Stomach (tissue), 9 donors: Measurements from ENCODE around the gene ULK1. TPM values are rescaled to one million over a fixed set of nuclear protein-coding genes. Genes with fewer than 3 reads are reported as not detected.

Source experiments
- DNase-seq, 2 donors: peaks; one replicate each; pipeline versions ENCODE4 v3.0.0 to v3.0.0-alpha.2; 2013 to 2019
- H3K27ac ChIP-seq, 5 donors: fragments of 200-600 bp in 4 of 5; sonication (generic) in 4 of 5; one replicate each; pipeline ENCODE4 v1.5.1; 2013 to 2019; ENCODE audit warnings: mild to moderate bottlenecking in 1 of 5, moderate library complexity in 1 of 5
- H3K27me3 ChIP-seq, 3 donors: fragments of 200-600 bp; sonication (generic); one replicate each; pipeline ENCODE4 v1.5.1; 2017 to 2019; ENCODE audit warnings: mixed run types in 1 of 3
- H3K36me3 ChIP-seq, 4 donors: fragments of 200-600 bp; sonication (generic); 1 replicate in 3 of 4; 2 replicates in 1 of 4; pipeline ENCODE4 v1.5.1; 2016 to 2019
- H3K4me1 ChIP-seq, 4 donors: fragments of 200-600 bp; sonication (generic); one replicate each; pipeline ENCODE4 v1.5.1; 2016 to 2019
- H3K4me3 ChIP-seq, 4 donors: fragments of 200-600 bp; sonication (generic) in 3 of 4; one replicate each; pipeline ENCODE4 v1.5.1; 2016 to 2019; ENCODE audit warnings: mild to moderate bottlenecking in 1 of 4
- H3K9me3 ChIP-seq, 4 donors: fragments of 200-600 bp; sonication (generic); one replicate each; pipeline ENCODE4 v1.5.1; 2016 to 2019
- CTCF ChIP-seq, 7 experiments: fragments of 450-650 bp in 4 of 7; fragments of 200-600 bp in 3 of 7; sonication (generic) in 3 of 7; IDR thresholded peaks; one replicate each; pipeline ENCODE4 v1.5.1; 2016 to 2019; ENCODE audit warnings: antibody characterized with exemption in 7 of 7, control low read depth in 2 of 7, mild to moderate bottlenecking in 1 of 7
- EP300 ChIP-seq: sonication (generic); formaldehyde crosslinking; IDR thresholded peaks from one replicate; pipeline ENCODE4 v1.6.1; 2017; ENCODE audit warnings: antibody characterized with exemption
- POLR2A ChIP-seq, 4 donors: fragments of 450-650 bp; IDR thresholded peaks; one replicate each; pipeline ENCODE4 v1.6.1; 2016; ENCODE audit warnings: antibody characterized with exemption in 4 of 4, control low read depth in 2 of 4, mild to moderate bottlenecking in 1 of 4, moderate library complexity in 1 of 4
- POLR2AphosphoS5 ChIP-seq, 3 donors: sonication (generic); formaldehyde crosslinking; IDR thresholded peaks; one replicate each; pipeline ENCODE4 v1.6.1; 2016; ENCODE audit warnings: antibody characterized with exemption in 3 of 3
- WGBS, 5 donors: extraction: QIAGEN DNeasy Blood & Tissue Kit in 3 of 5; methylation state at CpG; one replicate each; pipeline versions ENCODE4 v1.1.5 to v1.1.7; 2013 to 2018; 5-methylcytosine and 5-hydroxymethylcytosine counted together
- intact Hi-C: fragments of 100-400 bp; cut with DNase I; formaldehyde crosslinking; loops from one replicate; pipeline ENCODE4 v1.15.1; 2023; ENCODE audit warnings: low total_unique reads
- polyA plus RNA-seq, 3 donors: library from polyadenylated mRNA; stranded (reverse); fragments of 200-250 nt; gene quantifications; one replicate each; pipeline ENCODE4 v1.2.3, GENCODE V29; 2013
- total RNA-seq, 5 donors: library from RNA; depleted of rRNA; stranded (reverse); fragments of >200 nt; gene quantifications; one replicate each; pipeline versions ENCODE4 v1.1.0 to v1.2.3, GENCODE V29; 2014 to 2016
- donor health status: healthy with polysubstance abuse.
- donor health status: Bipolar disorder and iron deficiency.
- donor health status: healthy.

Gene ULK1
- total and polyA plus RNA-seq, 8 donors: 10.2 to 45.1 (median 18.3) TPM

GRCh38 chr12:131904346-131904745 lies 9.9 kb downstream of the ULK1 start:
- intact Hi-C loops: no loop called here

GRCh38 chr12:131905081-131905629 lies 10.7 kb downstream of the ULK1 start:
- TF ChIP-seq POLR2AphosphoS5 (IDR thresholded peaks at IDR 0.05) (no peak), POLR2A (IDR thresholded peaks at IDR 0.05) (no peak)
- Histone ChIP-seq H3K4me1 (peaks cover 36 to 56% (median 47%) of the 10 kb centered on the region in 4 donors), H3K27ac (no peak overlapping the region), H3K4me3 (no peak overlapping the region), H3K9me3 (no peaks in the 10 kb centered on the region), H3K27me3 (no peaks in the 10 kb centered on the region), H3K36me3 (peaks cover 24 to 52% (median 44%) of the 10 kb centered on the region in 4 donors)
- no peak for DNase-seq
- 87 to 92% (median 90%) methylated on average over 13 of the region's 13 CpGs; no CpG with 5 or more reads in 1 of the 5 donors for WGBS, 5 donors
- intact Hi-C loops: no loop called here

More at GRCh38 chr12:131904346-131904745, 9.9 kb downstream of the ULK1 start:
- Histone ChIP-seq H3K9me3 (no peaks in the 10 kb centered on the region), H3K4me3 (no peak overlapping the region), H3K36me3 (peaks cover 16 to 47% (median 40%) of the 10 kb centered on the region in 4 donors), H3K27ac (no peak overlapping the region), H3K4me1 (peaks cover 36 to 63% (median 51%) of the 10 kb centered on the region in 4 donors), H3K27me3 (no peaks in the 10 kb centered on the region)
- no peak for TF ChIP-seq EP300
- no peak for TF ChIP-seq CTCF (IDR thresholded peaks at IDR 0.05)
- TF ChIP-seq POLR2AphosphoS5 (IDR thresholded peaks at IDR 0.05): no peak
- TF ChIP-seq POLR2A (IDR thresholded peaks at IDR 0.05): no peak
- no peak for DNase-seq
- WGBS, 5 donors: 78 to 97% (median 87%) methylated on average over 5 of the region's 5 CpGs; no CpG with 5 or more reads in 1 of the 5 donors

DNA sequence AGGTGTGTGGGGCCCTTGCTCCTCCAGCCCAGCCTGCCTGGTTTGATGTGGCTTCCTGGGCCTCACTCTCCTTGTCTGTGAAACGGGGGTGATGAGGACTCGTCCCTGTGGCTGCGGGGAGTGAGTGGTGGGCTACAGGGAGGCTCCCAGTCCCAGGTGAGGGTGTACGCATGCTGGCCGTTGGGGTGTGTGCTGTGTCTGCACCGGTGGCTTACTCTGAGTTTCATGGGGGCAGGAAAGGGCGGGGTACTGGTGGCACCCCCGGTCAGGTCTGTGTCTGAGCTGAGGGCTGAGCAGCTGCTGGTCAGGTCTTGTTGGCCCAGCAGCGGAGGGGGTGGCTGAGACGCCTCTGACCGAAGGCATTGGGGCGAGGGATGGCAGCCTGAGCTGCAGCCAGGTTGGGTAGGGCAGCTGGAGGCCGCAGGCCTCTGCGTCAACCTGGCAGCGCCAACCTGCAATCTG lies 11.2 kb downstream of the ULK1 start:
- no peak for DNase-seq

DNA sequence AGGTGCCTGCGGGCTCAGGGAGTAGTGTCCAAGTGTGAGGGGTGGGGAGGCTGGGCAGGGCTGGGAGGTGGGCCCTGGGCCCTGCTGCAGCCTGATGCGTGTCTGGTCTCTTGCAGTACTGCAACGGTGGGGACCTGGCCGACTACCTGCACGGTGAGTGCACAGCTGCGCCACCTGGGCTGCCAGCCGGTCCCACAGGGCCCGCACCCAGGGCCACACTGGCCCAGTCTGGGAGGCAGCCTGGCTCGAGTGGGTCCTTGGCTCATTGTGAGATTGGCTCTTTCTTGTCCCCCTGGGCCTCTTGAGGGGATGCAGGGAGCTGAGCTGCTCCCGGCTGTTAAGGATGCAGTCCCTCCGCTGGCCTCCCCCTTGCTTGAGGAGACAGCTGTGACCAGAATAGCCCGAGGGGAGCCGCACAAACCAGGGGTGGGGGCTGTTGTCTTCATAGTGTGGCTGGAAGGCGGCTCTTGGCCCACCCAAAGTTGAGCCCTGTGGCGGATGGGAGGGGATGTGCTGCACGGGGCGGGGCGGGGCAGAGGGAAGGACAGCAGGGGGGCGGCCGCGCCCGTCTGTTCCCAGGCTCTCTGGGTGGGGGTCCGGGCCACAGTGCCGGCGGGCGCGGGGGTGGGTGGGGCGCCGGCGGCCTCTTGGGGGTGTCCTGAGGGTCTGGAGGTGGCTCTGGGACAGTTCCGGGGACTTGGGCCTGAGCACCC lies 13.1 kb downstream of the ULK1 start:
- intact Hi-C loops: no loop called here
- no peaks in the 10 kb centered on the region for H3K27me3 ChIP-seq
- H3K4me1 ChIP-seq: peaks cover 21 to 43% (median 34%) of the 10 kb centered on the region in 4 donors
- DNase-seq: no peak
- TF ChIP-seq EP300 (no peak), POLR2AphosphoS5 (IDR thresholded peaks at IDR 0.05) (no peak), POLR2A (IDR thresholded peaks at IDR 0.05) (no peak), CTCF (IDR thresholded peaks at IDR 0.05) (no peak)
- WGBS, 5 donors: 91 to 95% (median 94%) methylated on average over 10 to 31 of the region's 31 CpGs
- no peaks in the 10 kb centered on the region for H3K9me3 ChIP-seq
- peaks cover 47 to 70% (median 65%) of the 10 kb centered on the region in 4 donors for H3K36me3 ChIP-seq
- H3K27ac ChIP-seq: no peak overlapping the region
- H3K4me3 ChIP-seq: no peak overlapping the region

More for the DNA sequence above, 11.2 kb downstream of the ULK1 start:
- TF ChIP-seq POLR2A (IDR thresholded peaks at IDR 0.05): no peak
- no peak for TF ChIP-seq POLR2AphosphoS5 (IDR thresholded peaks at IDR 0.05)
- no peak for TF ChIP-seq EP300
- TF ChIP-seq CTCF (IDR thresholded peaks at IDR 0.05): no peak
- 86 to 95% (median 90%) methylated on average over 13 to 15 of the region's 15 CpGs for WGBS, 5 donors
- H3K27me3 ChIP-seq: no peaks in the 10 kb centered on the region
- H3K9me3 ChIP-seq: no peaks in the 10 kb centered on the region
- H3K27ac ChIP-seq: no peak overlapping the region
- no peak overlapping the region for H3K4me3 ChIP-seq
- intact Hi-C loops: no loop called here
- H3K4me1 ChIP-seq: peaks cover 32 to 51% (median 42%) of the 10 kb centered on the region in 4 donors
- H3K36me3 ChIP-seq: peaks cover 29 to 52% (median 47%) of the 10 kb centered on the region in 4 donors
